ENCODE data around the gene PPP4R1. TPM values are rescaled to one million over a fixed set of nuclear protein-coding genes. Genes with fewer than 3 reads are reported as not detected.

Gene PPP4R1
- total RNA-seq, 1 experiment from 2014 or later = 51.0 TPM

GRCh38 chr18:9604348-9604747 lies 10.0 kb downstream of the PPP4R1 start:
- no peak for DNase-seq (ENCODE audit: low read depth)
- in situ Hi-C loops (cut with HindIII; ENCODE audit: low pct_unique_long_range_greater_than_20kb, low sequenced_read_pairs) = no loop called here

GRCh38 chr18:9599328-9599727 lies 15.0 kb downstream of the PPP4R1 start:
- no peak for DNase-seq (ENCODE audit: low read depth)
- in situ Hi-C loops (cut with HindIII; ENCODE audit: low pct_unique_long_range_greater_than_20kb, low sequenced_read_pairs) = no loop called here

- no peak for DNase-seq (ENCODE audit: low read depth)
- in situ Hi-C loops (cut with HindIII; ENCODE audit: low pct_unique_long_range_greater_than_20kb, low sequenced_read_pairs) = no loop called here
Observed at GRCh38 chr18:9597609-9598008, 16.8 kb downstream of the PPP4R1 start.

- DNase-seq (ENCODE audit: low read depth) = no peak
- in situ Hi-C loops (cut with HindIII; ENCODE audit: low pct_unique_long_range_greater_than_20kb, low sequenced_read_pairs) = no loop called here
Observed at GRCh38 chr18:9596843-9597526, 17.4 kb downstream of the PPP4R1 start.

- no peak for DNase-seq (ENCODE audit: low read depth)
- in situ Hi-C loops (cut with HindIII; ENCODE audit: low pct_unique_long_range_greater_than_20kb, low sequenced_read_pairs) = no loop called here
Observed at GRCh38 chr18:9596226-9596625, 18.1 kb downstream of the PPP4R1 start.

GRCh38 chr18:9594823-9595596 lies 19.3 kb downstream of the PPP4R1 start:
- in situ Hi-C loops (cut with HindIII; ENCODE audit: low pct_unique_long_range_greater_than_20kb, low sequenced_read_pairs) = no loop called here
- DNase-seq (ENCODE audit: low read depth) = no peak

GRCh38 chr18:9587924-9588323 lies 26.4 kb downstream of the PPP4R1 start:
- in situ Hi-C loops (cut with HindIII; ENCODE audit: low pct_unique_long_range_greater_than_20kb, low sequenced_read_pairs) = no loop called here
- no peak for DNase-seq (ENCODE audit: low read depth)

GRCh38 chr18:9586814-9587213 lies 27.5 kb downstream of the PPP4R1 start:
- in situ Hi-C loops (cut with HindIII; ENCODE audit: low pct_unique_long_range_greater_than_20kb, low sequenced_read_pairs) = no loop called here
- no peak for DNase-seq (ENCODE audit: low read depth)

- DNase-seq (ENCODE audit: low read depth) = no peak
- in situ Hi-C loops (cut with HindIII; ENCODE audit: low pct_unique_long_range_greater_than_20kb, low sequenced_read_pairs) = no loop called here
Observed at GRCh38 chr18:9581667-9582066, 32.7 kb downstream of the PPP4R1 start.

GRCh38 chr18:9578306-9578705 lies 36.1 kb downstream of the PPP4R1 start:
- in situ Hi-C loops (cut with HindIII; ENCODE audit: low pct_unique_long_range_greater_than_20kb, low sequenced_read_pairs) = no loop called here
- DNase-seq (ENCODE audit: low read depth) = no peak

- DNase-seq (ENCODE audit: low read depth) = no peak
- in situ Hi-C loops (cut with HindIII; ENCODE audit: low pct_unique_long_range_greater_than_20kb, low sequenced_read_pairs) = no loop called here
Observed at GRCh38 chr18:9577361-9577760, 37.0 kb downstream of the PPP4R1 start.

- in situ Hi-C loops (cut with HindIII; ENCODE audit: low pct_unique_long_range_greater_than_20kb, low sequenced_read_pairs) = no loop called here
- peak; percentile 63 for DNase-seq (ENCODE audit: low read depth)
Observed at GRCh38 chr18:9575558-9575957, 38.8 kb downstream of the PPP4R1 start.

- no peak for DNase-seq (ENCODE audit: low read depth)
- in situ Hi-C loops (cut with HindIII; ENCODE audit: low pct_unique_long_range_greater_than_20kb, low sequenced_read_pairs) = no loop called here
Observed at GRCh38 chr18:9574473-9575115, 39.8 kb downstream of the PPP4R1 start.

- in situ Hi-C loops (cut with HindIII; ENCODE audit: low pct_unique_long_range_greater_than_20kb, low sequenced_read_pairs) = no loop called here
- no peak for DNase-seq (ENCODE audit: low read depth)
Observed at GRCh38 chr18:9571546-9571945, 42.8 kb downstream of the PPP4R1 start.

- no peak for DNase-seq (ENCODE audit: low read depth)
- in situ Hi-C loops (cut with HindIII; ENCODE audit: low pct_unique_long_range_greater_than_20kb, low sequenced_read_pairs) = no loop called here
Observed at GRCh38 chr18:9570255-9570654, 44.1 kb downstream of the PPP4R1 start.

GRCh38 chr18:9569178-9569577 lies 45.2 kb downstream of the PPP4R1 start:
- in situ Hi-C loops (cut with HindIII; ENCODE audit: low pct_unique_long_range_greater_than_20kb, low sequenced_read_pairs) = no loop called here
- DNase-seq (ENCODE audit: low read depth) = no peak

GRCh38 chr18:9568186-9568585 lies 46.2 kb downstream of the PPP4R1 start:
- DNase-seq (ENCODE audit: low read depth) = no peak
- in situ Hi-C loops (cut with HindIII; ENCODE audit: low pct_unique_long_range_greater_than_20kb, low sequenced_read_pairs) = no loop called here

- in situ Hi-C loops (cut with HindIII; ENCODE audit: low pct_unique_long_range_greater_than_20kb, low sequenced_read_pairs) = no loop called here
- DNase-seq (ENCODE audit: low read depth) = no peak
Observed at GRCh38 chr18:9565407-9565806, 49.0 kb downstream of the PPP4R1 start.

- no peak for DNase-seq (ENCODE audit: low read depth)
- in situ Hi-C loops (cut with HindIII; ENCODE audit: low pct_unique_long_range_greater_than_20kb, low sequenced_read_pairs) = no loop called here
Observed at GRCh38 chr18:9563331-9563730, 51.0 kb downstream of the PPP4R1 start.

Measured in Caki2 (cell line).